Activated naive CD8-positive, alpha-beta T cell treated with anti-CD3 and anti-CD28 coated beads, Interleukin-2, amount 50 U/mL, for 16 hours (primary cell): ENCODE data around the gene UBD.
A peak's percentile ranks its signal among the peaks of the same experiment; 100 is the strongest.

Experiments used
- DNase-seq: peaks from one replicate; pipeline ENCODE4 v3.0.0-alpha.2; 2020; ENCODE audit warnings: low read depth, low spot score

Gene UBD

GRCh38 chr6:29559524-29560287, at the start of gene UBD:
TSS of gene UBD (minus strand) at chr6:29559732. CDS start at chr6:29559701, 31 bp downstream.
- no peak for DNase-seq

- DNase-seq: no peak
These were observed 48.6 kb upstream of the UBD start for GRCh38 chr6:29608131-29608530.

DNA sequence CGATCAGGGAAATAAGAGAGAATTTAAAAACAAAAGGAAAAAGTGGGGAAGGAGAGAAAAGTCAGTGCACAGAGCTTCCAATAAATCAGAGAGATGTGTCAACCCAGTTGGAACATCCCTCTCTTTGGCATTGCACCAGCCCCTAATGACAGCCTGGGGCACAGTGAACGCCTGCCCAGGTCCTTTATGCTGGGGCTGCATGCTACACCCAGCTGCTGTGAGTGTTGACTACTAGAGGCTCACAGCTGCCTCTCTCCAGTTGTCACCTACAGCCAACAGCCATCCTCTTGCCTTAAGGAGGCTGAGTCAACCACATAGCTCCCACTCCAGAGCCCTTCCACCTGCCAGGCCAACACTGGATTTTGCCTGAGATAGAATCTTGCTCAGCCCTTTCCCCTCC, 44.4 kb upstream of the UBD start:
- no peak for DNase-seq

- DNase-seq: no peak
These were observed 43.9 kb upstream of the UBD start for GRCh38 chr6:29603456-29603855.

DNA sequence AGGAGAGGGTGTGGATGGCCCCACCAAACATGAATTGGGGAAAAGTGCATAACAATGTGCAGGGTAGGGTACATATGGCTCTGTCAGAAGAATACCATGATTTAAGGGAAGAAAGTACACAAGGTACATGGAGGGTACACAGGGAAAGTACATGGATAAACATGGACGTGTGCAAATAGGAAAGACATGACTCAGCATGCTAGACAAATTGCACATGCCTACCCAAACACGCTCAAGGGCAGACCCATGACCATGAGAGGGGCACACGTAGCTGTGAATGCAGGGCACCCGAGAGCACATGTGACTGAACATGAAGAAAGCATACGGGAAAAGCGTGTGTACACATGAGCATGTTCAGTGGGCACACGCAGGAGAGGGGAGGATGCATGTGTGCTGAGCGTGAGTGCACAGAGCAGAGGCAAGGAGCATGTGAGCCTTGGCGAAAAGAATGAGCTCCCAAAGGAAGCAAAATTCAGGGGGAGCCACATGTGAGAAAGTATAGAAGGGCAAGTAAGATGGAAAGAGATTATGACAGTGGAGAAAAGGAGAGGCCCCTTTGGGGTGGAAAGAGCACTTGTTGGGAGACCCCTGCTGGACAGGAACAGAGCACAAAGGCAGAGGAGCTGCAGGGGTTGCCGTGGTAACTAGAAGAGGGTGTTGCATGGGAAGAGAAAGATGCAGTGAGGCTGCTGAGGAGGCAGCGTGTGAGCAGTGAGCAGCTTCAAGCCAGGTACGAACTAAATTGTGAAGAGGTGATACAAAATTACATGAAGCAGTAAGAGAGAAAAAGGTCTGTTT, 43.2 kb upstream of the UBD start:
- no peak for DNase-seq

DNA sequence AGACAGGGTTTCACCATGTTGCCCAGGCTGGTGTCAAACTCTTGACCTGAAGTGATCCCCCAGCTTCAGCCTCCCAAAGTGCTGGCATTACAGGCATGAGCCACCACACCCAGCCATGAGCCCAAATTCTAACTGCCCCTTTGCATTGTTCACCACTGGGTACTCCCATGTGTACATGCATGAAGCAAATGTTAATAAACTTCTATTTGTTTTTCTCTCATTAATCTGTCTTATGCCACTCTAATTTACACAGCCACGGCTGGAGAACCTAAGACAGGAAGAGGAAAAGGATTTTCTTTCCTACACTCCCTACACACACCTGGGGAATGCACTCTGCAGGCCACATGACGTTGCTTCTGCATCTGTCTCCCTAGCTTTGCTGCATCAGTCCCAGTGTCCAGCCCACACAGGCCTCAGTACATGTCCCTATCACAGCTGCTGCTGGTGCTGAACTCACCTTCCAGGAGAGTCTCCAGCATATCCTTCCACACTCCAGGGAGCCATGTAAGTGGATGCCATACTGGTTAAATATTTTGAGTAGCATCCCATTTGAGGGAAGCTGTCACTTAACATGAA, 38.7 kb upstream of the UBD start:
- no peak for DNase-seq

GRCh38 chr6:29597184-29597583, 37.7 kb upstream of the UBD start:
- no peak for DNase-seq

DNA sequence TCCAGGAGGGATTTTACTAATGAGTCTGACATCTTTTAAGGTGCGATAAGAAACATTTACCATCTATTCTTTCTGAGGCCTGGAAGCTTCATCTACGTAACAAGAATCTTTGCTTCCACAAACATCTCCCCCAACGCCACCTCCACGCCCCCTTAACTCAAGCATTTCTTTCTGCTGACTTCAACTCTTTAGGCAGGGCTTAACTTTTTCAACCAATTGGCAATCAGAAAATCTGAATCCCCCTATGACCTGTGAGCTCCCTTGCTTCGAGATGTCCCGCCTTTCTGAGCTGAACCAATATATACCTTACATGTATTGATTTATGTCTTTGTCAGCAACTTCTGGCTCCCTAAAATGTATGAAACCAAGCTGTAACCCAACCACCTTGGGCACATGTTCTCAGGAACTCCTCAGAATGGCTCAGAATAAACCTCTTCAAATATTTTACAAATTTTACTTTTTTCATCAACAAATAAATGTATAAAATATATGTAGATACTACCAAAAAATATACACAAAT, 36.9 kb upstream of the UBD start:
- no peak for DNase-seq

- DNase-seq: no peak
These were observed 33.8 kb upstream of the UBD start for GRCh38 chr6:29593199-29593855.

- DNase-seq: no peak
These were observed 32.1 kb upstream of the UBD start for GRCh38 chr6:29591677-29592076.

DNA sequence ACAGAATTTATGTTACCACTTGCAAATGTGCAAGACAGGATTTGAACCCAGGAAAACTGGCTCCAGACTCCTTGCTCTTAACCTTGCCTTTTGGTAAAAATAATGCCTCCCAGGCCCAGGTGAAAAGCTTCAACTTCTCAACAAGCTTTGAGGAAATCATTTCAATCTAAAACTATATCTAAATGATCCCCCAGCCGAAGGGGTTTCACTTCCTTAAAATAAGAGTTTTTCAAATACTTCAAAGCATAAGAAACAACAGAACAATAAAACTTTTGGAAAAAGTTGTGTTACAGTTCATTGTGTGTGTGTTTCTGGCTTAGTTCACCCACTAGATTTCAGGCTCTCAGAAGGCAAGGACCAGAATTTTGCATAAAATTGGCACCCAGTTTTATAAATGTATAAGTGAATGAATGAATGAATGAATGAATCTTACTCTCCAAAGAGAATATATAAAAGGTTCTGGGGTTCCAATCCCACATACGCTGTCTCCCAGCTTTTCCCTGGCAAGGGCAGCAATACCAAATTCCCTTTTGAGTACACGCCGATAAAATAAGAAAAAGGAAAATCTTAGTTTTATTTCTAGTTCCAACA, 30.8 kb upstream of the UBD start:
- DNase-seq: no peak

- peak; percentile 19 for DNase-seq
These were observed 30.0 kb upstream of the UBD start for GRCh38 chr6:29589423-29590048.

- no peak for DNase-seq
These were observed 25.3 kb upstream of the UBD start, which contains the start of gene OR2H2 for GRCh38 chr6:29584821-29585220. TSS of gene OR2H2 (plus strand) at chr6:29585121. CDS start at chr6:29587945, 2,824 bp downstream.

- no peak for DNase-seq
These were observed 18.0 kb upstream of the UBD start for GRCh38 chr6:29577544-29577943.

GRCh38 chr6:29576056-29576455, 16.5 kb upstream of the UBD start:
- no peak for DNase-seq

GRCh38 chr6:29567991-29568390, 8.5 kb upstream of the UBD start:
- no peak for DNase-seq

DNA sequence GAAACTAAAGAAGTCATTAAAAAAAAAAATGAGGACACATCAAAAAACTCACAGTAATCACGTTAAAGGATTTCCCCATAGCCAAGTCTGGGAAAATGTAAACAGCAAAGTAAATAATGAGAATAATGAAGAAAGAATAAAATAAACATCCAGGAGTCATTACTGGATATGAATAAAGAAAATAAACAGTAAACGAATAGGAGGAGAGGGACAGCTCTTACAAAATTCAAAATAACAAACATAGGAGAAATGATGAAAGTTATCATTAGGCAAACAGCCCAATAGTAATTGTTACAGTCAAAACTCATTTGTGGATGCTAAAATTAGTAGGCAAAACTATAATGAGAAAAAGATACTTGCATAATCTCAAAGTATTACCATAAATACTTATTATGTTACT, 8.0 kb upstream of the UBD start:
- DNase-seq: no peak

DNA sequence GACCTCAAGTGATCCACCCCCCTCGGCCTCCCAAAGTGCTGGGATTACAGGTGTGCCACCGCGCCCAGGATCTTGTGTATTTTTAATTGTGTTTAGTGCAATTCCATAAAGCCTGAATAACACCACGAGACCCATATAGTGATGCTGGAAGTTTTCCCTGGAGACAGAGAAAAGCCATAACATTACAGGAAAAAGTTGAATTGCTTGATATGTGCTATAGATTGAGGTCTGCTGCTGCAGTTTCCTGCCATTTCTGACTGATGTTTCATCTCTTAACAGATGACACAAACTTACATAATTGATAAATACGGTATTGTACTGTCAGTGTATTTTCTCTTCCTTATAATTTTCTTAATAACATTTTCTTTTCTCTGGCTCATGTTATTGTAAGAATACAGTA, 7.3 kb upstream of the UBD start:
- DNase-seq: no peak

GRCh38 chr6:29564875-29565274, 5.3 kb upstream of the UBD start:
- no peak for DNase-seq

DNA sequence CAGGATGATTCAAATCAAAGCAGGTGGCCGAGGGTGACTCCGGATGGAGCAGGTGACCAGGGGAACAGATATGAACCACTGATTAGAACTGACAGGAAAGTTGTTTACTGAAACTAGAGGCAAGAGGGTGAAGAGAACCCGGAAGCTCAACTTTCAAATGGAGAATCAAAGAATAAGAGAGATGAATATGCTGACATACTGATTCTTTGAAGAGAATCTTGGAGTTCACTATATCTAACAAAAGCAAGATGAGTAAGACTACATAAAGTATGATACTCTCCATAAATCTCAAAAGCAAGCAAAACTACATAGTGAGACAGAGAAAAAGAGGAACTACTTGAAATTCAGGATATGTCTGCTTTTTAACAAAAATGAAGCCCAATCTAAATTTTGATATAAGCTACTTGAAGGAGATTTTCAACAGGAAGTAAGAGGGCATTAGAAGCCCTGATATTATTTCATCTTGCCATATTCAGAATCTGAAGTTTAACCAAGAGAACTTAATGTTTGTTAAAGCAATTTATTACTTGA, 4.0 kb upstream of the UBD start:
- DNase-seq: no peak
